HG03565 (cell line): ENCODE results near the gene PLOD1.
"Not testable (repeated sequence)": the region's sequence is repeated elsewhere in the genome, so short reads cannot be mapped to it uniquely, and the experiment has no call there.

Experiments
- ATAC-seq: cut with Tn5 transposase; IDR thresholded peaks from one replicate; pipeline ENCODE4 v1.9.1; 2021; ENCODE audit warnings: mild to moderate bottlenecking, moderate library complexity; ENCODE audit not compliant: unreplicated experiment

Gene PLOD1

GRCh38 chr1:11912000-11912399 lies 22.5 kb upstream of the PLOD1 start:
- no peak for ATAC-seq

DNA sequence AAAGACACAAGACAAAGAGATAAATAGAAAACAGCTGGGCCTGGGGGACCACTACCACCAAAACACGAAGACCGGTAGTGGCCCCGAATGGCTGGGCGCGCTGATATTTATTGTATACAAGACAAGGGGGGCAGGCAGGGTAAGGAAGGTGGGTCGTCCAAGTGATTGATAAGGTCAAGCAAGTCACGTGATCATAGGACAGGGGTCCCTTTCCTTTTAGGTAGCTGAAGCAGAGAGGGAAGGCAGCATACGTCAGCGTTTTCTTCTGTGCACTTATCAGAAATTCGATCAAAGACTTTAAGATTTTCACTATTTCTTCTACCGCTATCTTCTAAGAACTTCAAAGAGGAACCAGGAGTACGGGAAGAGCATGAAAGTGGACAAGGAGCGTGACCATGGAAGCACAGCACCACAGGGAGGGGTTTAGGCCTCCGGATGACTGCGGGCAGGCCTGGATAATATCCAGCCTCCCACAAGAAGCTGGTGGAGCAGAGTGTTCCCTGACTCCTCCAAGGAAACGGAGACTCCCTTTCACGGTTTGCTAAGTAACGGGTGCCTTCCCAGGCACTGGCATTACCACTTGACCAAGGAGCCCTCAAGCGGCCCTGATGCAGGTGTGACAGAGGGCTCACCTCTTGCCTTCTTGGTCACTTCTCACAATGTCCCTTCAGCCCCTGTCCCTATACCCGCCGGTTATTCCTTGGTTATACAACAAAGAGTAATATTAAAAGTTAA lies 21.9 kb upstream of the PLOD1 start:
- not testable (repeated sequence) for ATAC-seq

DNA sequence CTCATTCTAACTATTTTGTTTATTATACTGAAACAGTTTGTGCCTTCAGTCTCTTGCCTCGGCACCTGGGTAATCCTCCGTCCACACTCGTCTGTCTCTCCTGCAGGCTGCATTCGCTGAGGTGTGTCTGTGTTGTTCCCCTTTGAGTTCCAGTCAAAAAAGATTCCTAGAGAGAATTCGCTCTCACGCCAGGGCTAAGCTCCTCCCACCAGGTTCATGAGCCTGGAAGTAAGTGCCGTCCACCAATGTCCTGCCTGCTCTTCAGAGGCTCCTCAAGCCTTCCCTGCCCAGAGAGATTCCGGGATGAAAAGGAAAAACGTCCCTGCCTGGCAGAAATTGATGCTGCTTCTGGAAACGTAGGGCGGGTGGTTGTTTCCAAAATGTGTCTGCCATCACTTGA lies 21.2 kb upstream of the PLOD1 start:
- no peak for ATAC-seq

GRCh38 chr1:11914024-11914423 lies 20.5 kb upstream of the PLOD1 start:
- ATAC-seq, result no peak

DNA sequence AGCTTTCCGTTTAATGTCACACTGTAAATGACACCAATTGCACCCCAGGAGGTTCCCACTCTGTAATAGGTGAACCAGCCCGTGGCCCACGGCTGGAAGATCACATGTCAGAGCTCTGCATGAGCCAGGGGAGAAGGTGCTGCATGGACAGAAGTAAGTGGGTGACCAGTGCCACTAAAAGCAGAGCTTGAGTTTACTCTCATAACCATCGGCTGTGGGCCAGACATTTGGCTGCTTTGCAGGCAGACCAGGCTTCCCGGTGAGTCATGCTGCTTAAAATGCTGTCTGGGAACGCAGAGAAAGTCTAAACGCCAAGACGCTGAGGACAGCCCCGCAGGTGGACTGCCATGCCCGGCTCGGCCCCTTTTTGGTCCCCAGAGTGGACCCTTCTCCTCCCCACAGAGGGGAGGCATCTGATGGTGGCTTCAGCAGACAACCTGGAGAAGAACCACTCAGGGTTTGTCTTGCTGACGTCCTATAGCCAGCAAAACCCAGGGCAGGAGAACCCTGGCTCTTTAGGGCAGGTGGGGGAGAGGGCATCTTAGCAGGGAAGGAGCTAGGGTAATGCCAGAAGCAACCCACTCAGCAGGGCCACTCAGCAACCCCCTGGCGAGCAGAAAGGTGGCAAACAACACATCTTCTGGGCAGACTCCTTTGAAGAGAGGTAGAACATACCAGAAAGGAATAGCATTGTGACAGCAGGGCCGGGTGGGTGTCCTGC lies 15.6 kb upstream of the PLOD1 start:
- no peak for ATAC-seq

DNA sequence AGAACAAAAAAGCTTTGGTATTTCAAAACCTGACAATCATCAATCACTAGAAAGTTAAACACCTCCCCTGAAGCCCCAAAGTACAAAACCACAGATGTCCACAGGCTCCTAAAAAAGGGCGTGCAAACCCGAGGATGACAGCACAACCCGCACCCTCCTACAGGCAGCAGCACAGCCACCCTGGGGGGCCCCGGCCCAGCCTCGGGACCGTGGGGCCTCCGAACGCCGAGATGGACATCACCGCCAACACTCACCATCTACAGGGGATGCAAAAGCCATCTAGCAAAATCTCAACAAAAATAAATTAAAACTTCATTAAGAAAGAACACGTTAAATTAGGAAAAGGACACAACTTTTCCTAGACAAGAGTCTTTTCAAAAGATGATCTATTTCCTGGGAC lies 14.9 kb upstream of the PLOD1 start:
- ATAC-seq, result no peak

GRCh38 chr1:11920239-11920903 lies 14.1 kb upstream of the PLOD1 start:
- ATAC-seq, result no peak

DNA sequence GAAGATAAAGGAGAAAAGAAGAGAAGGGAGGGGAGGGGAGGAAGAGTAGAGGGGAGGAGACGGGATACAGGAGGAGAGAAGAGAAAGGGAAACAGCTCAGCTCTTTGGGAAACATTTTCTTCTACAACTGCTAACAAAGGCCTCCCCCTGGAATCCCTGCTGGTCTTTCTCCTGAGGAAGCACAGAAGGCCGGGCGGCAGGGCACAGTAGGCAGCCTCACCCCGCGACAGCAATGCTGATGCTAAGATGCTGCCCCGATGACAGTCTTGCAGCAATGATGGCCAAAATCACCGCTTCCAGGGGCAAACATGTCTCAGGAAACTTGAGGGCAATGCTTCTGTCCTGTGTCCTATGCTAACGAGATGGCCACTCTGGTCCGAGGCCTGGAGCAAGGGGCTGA lies 13.5 kb upstream of the PLOD1 start:
- no peak for ATAC-seq

- no peak for ATAC-seq
Observed at GRCh38 chr1:11923069-11923826, 11.3 kb upstream of the PLOD1 start.

DNA sequence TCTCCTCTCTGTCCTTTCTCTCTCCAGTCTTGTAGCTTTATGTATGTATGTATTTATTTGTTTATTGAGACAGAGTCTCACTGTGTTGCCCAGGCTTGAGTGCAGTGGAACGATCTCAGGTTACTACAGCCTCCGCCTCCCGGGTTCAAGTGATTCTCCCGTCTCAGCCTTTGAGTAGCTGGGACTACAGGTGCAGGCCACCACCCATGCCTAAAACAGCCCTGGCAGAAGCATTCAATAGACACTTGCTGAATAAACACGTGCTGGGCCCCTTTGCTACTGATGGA lies 10.7 kb upstream of the PLOD1 start:
- ATAC-seq, result no peak

DNA sequence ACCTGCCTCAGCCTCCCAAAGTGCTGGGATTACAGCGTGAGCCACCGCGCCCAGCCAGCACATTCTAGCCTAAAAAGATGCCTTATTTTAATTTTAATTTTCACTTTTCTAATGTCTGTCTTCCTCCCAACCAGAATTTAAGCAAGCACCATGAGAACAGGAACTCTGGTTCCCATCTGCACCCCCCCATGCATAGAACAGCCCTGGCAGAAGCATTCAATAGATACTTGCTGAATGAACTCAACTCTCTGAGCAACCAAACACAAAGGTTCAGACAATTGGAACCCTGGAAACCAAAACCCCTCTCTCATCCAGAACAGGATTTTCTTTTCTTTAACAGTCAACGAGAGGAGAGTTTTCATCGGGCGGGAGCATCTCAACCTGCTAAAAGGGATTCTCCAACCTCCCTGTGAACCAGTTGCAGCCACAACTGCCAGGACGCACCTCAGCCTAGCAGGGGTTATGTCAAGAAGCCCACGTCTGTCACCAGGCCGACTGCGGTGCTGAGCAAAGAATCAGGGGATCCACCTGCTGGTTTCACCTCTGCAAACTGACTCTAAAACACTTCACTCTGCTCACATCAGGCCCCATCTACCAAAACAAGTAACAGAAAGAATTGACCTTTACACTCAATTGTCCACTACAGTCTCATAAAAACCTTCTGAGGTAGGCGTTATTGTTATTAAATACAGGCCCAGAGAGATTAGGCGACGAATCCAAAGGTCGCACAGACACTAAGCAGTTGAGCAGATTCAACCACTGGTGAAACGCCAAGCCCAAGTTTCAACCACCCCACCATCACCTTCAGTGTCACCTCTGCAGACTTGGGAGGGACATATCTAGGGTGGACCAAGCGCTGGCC lies 10.0 kb upstream of the PLOD1 start:
- ATAC-seq, result no peak

- ATAC-seq, result not testable (repeated sequence)
Observed at GRCh38 chr1:11925196-11925937, 9.2 kb upstream of the PLOD1 start.

- ATAC-seq, result peak; percentile 5
Observed at GRCh38 chr1:11925938-11926292, 8.6 kb upstream of the PLOD1 start.

DNA sequence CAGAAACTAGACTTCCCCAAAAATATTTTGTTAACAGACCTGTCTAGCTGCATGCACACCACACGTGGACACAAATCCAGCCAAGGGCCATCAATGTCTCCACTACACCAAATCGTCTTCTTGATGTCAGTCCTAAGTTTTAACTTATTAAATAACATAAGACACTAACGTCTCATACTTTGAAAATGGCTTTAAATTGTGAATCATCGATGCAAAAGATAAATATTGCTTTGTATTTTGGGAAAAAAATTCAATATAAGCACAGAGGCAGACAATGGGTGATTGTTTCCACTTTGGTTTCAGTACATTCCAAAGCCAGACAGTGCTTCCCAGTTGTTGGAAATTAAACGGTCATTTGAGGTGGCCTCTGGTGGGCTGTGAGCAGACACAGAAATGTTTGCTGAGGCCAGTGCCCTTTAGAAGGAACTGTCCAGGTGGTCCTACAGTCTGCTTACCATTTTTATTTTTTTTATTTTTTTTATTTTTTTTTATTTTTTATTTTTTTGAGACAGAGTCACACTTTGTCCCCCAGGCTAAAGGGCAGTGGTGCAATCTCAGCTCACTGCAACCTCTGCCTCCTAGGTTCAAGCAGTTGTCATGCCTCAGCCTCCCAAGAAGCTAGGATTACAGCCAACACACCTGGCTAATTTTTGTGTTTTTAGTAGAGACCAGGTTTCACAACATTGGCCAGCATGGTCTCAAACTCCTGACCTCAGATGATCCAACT lies 6.5 kb upstream of the PLOD1 start:
- ATAC-seq, result no peak

DNA sequence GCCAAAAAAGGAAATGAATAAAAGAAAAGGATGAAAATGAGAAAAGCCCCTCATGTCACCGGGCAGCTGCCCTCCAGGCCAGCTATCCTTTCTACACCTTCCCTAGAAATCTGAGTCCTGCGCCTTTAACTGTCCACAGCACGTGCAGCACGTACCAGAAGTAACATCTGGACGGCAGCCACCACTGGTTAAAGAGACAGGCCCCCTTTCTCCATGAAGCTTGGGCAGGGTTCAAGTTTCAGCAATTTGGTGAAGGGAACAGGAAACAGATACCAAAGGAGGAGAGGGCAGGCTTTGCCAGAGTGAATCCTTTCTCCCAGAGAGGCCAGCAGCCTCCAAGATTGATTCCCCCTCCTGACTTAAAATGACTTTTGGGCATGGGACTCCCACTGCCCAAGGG lies 4.7 kb upstream of the PLOD1 start:
- no peak for ATAC-seq

- no peak for ATAC-seq
Observed at GRCh38 chr1:11930571-11931445, 3.7 kb upstream of the PLOD1 start.

- ATAC-seq, result no peak
Observed at GRCh38 chr1:11931845-11932244, 2.7 kb upstream of the PLOD1 start.

- ATAC-seq, result no peak
Observed at GRCh38 chr1:11935057-11935412, 518 bp downstream of the PLOD1 start.
